AG04450 (cell line): ENCODE data around the gene COL5A1. TPM values are rescaled to one million over a fixed set of nuclear protein-coding genes. Genes with fewer than 3 reads are reported as not detected.
A peak's percentile ranks its signal among the peaks of the same experiment; 100 is the strongest.

Experiments
- CTCF ChIA-PET: fragments of 300-600, 350-600 bp; formaldehyde crosslinking; extraction: SDS; loops from one replicate; lab custom pipeline; 2022; ENCODE audit warnings: antibody characterized with exemption, inconsistent platforms; lab: Charles Lee
- POLR2A ChIA-PET: fragments of 350-600 bp; formaldehyde crosslinking; extraction: SDS; loops from one replicate; lab custom pipeline; 2021; ENCODE audit warnings: antibody characterized with exemption, inconsistent platforms; lab: Yijun Ruan, JAX
- DNase-seq: peaks from one replicate; pipeline ENCODE4 v3.0.0-alpha.2; 2011; ENCODE audit warnings: low read depth, low spot score
- H3K27ac ChIP-seq: one replicate; pipeline ENCODE4 v1.5.1; 2012; ENCODE audit warnings: low read depth, low read length, control low read depth
- H3K27me3 ChIP-seq: one replicate; pipeline ENCODE4 v1.6.0; 2012; ENCODE audit warnings: low read length; ENCODE audit not compliant: control insufficient read depth, insufficient read depth
- H3K4me3 ChIP-seq: 2 replicates; pipeline ENCODE4 v1.5.1; 2011; ENCODE audit warnings: mild to moderate bottlenecking, low read depth, low read length, control low read depth
- H3K9me3 ChIP-seq: 2 replicates; pipeline ENCODE4 v1.5.1; 2012; ENCODE audit warnings: low read length; ENCODE audit not compliant: control insufficient read depth, insufficient read depth
- CTCF ChIP-seq: IDR thresholded peaks from 2 replicates; pipeline ENCODE4 v1.5.1; 2011; ENCODE audit warnings: low read depth, low read length, control low read depth, inconsistent platforms
- polyA plus RNA-seq: library from polyadenylated mRNA; depleted of rRNA; stranded (reverse); fragments of >200 nt; gene quantifications from 2 replicates; pipeline ENCODE4 v1.2.3, GENCODE V29; 2011

Gene COL5A1
- polyA plus RNA-seq, 1 experiment, result 73.3 TPM

- Histone ChIP-seq H3K4me3 (no peak overlapping the region), H3K27ac (no peak overlapping the region), H3K27me3 (no peaks in the 10 kb centered on the region), H3K9me3 (no peaks in the 10 kb centered on the region; the same call in 1 of the 2 replicates)
- TF ChIP-seq CTCF, result no peak
- no peak for DNase-seq
- ChIA-PET POLR2A (no interaction called here), CTCF (no interaction called here)
Observed at GRCh38 chr9:134802216-134802795, 160.7 kb downstream of the COL5A1 start.

- CTCF ChIA-PET, result no interaction called here
- no peak for TF ChIP-seq CTCF
- no peak overlapping the region for H3K4me3 ChIP-seq
- H3K27me3 ChIP-seq, result no peaks in the 10 kb centered on the region
- POLR2A ChIA-PET, result no interaction called here
- H3K9me3 ChIP-seq, result no peaks in the 10 kb centered on the region; the same call in 1 of the 2 replicates
- no peak for DNase-seq
- H3K27ac ChIP-seq, result peak overlapping the region; percentile 21
Observed at GRCh38 chr9:134804871-134805270, 163.3 kb downstream of the COL5A1 start.

GRCh38 chr9:134807716-134808446 lies 166.3 kb downstream of the COL5A1 start:
- peak overlapping the region; percentile 42 for H3K27ac ChIP-seq
- ChIA-PET POLR2A (interaction anchor here (1.1 kb wide), 2 partner anchors 8 to 64 kb away, joined by 3 read pairs; no protein-coding TSS in a partner anchor), CTCF (no interaction called here)
- H3K27me3 ChIP-seq, result no peaks in the 10 kb centered on the region
- DNase-seq, result peak; percentile 23
- no peak overlapping the region for H3K4me3 ChIP-seq
- no peaks in the 10 kb centered on the region; the same call in 1 of the 2 replicates for H3K9me3 ChIP-seq
- no peak for TF ChIP-seq CTCF

DNA sequence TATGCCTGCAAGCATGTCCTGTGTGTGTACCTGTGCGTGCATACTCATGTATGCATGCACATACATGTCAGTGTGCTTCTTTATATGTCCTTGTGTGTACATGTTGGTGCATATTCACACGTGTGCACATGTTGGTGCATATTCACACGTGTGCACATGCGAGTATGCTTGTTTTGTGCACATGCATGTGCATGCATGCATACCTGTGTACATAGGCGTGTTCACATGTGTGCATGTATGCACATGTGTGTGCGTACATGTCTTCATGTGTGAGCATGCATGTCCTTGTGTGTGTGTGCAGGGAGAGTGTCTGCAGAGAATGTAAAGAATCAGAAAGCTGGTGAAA lies 166.8 kb downstream of the COL5A1 start:
- Histone ChIP-seq H3K27ac (peak overlapping the region; percentile 42), H3K27me3 (no peaks in the 10 kb centered on the region), H3K4me3 (no peak overlapping the region), H3K9me3 (no peaks in the 10 kb centered on the region; the same call in 1 of the 2 replicates)
- DNase-seq, result no peak
- TF ChIP-seq CTCF, result no peak
- ChIA-PET POLR2A (interaction anchor here (1.1 kb wide), 2 partner anchors 9 to 63 kb away, joined by 3 read pairs; no protein-coding TSS in a partner anchor), CTCF (interaction anchor here (1.6 kb wide), 1 partner anchor 29 kb away, joined by 7 read pairs; no protein-coding TSS in a partner anchor)

DNA sequence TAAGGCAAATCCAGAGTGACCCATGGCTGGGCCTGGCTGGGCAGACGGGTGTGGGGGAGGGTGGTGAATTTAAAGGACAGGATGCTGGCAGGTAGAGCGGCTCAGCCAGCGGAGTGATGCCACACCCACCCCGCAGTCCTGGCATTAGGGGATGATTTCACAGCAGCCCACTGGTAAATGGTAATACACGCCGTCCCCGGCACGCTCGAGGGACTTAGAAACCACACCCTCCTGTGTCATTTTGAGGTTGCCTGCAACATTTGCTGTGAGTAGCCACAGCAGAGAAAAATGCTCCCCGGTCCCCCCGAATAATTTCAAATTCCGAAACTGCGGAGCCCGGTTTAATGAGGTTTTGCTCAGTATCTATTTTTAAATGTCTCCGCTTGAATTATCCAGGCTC lies 167.7 kb downstream of the COL5A1 start:
- no peaks in the 10 kb centered on the region for H3K27me3 ChIP-seq
- H3K4me3 ChIP-seq, result no peak overlapping the region
- CTCF ChIA-PET, result interaction anchor here (1.6 kb wide), 1 partner anchor 30 kb away, joined by 7 read pairs; no protein-coding TSS in a partner anchor
- POLR2A ChIA-PET, result no interaction called here
- DNase-seq, result no peak
- H3K9me3 ChIP-seq, result no peaks in the 10 kb centered on the region; the same call in 1 of the 2 replicates
- H3K27ac ChIP-seq, result peak overlapping the region; percentile 39
- TF ChIP-seq CTCF, result no peak
